Activated CD8-positive, alpha-beta memory T cell treated with anti-CD3 and anti-CD28 coated beads for 48 hours (primary cell): ENCODE results near the gene C9orf85.
"Not testable (repeated sequence)": the region's sequence is repeated elsewhere in the genome, so short reads cannot be mapped to it uniquely, and the experiment has no call there.

Source experiments
- DNase-seq, 3 experiments: peaks; one replicate each; pipeline ENCODE4 v3.0.0-alpha.2; 2020; ENCODE audit warnings: low read depth in 2 of 3, low spot score in 2 of 3

C9orf85 gene

GRCh38 chr9:71990466-71990865 is 79.0 kb downstream of the C9orf85 start:
- no peak for DNase-seq

- DNase-seq, result no peak
Observed at GRCh38 chr9:72005451-72005850, 94.0 kb downstream of the C9orf85 start.

GRCh38 chr9:72006501-72006900 is 95.1 kb downstream of the C9orf85 start:
- no peak for DNase-seq

GRCh38 chr9:72007726-72008125 is 96.3 kb downstream of the C9orf85 start:
- DNase-seq, result not testable (repeated sequence)

GRCh38 chr9:72012646-72013045 is 101.2 kb downstream of the C9orf85 start:
- no peak for DNase-seq

DNA sequence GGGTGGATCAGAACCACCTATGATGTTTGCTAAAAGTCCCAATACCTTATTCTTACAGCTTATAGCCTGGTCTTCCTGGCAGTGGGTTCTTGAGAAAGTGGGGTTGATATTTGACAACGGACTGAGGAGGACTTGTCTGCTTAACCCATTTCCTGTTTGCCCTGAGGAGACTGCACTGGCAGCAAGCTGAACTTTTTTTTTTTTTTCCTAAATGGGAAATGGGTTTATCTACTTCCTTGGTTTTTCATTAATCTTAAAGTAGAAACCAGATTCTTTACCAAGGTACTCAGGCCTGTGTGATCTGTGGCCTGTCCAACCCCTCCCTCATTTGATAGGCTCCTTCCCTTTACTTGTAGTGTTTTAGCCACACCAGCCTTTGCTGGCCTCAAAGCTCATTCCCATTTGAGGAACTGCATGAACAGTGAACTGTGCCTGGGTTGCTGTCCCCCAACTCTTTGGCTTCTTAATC is 101.9 kb downstream of the C9orf85 start:
- no peak for DNase-seq

GRCh38 chr9:72022841-72023240 is 111.4 kb downstream of the C9orf85 start:
- no peak for DNase-seq
